Measurements from ENCODE around the gene ABL2.

- TF ChIP-seq CTCF (IDR thresholded peaks at IDR 0.05) (no peak), POLR2A (IDR thresholded peaks at IDR 0.05) (no peak), EP300 (IDR thresholded peaks at IDR 0.05) (no peak), POLR2AphosphoS5 (IDR thresholded peaks at IDR 0.05) (no peak)
Measured at GRCh38 chr1:179178183-179178582, 51.3 kb downstream of the ABL2 start.
